Measurements from ENCODE around the gene CREB5.
"Not testable (repeated sequence)": the region's sequence is repeated elsewhere in the genome, so short reads cannot be mapped to it uniquely, and the experiment has no call there.

CREB5 gene

DNA sequence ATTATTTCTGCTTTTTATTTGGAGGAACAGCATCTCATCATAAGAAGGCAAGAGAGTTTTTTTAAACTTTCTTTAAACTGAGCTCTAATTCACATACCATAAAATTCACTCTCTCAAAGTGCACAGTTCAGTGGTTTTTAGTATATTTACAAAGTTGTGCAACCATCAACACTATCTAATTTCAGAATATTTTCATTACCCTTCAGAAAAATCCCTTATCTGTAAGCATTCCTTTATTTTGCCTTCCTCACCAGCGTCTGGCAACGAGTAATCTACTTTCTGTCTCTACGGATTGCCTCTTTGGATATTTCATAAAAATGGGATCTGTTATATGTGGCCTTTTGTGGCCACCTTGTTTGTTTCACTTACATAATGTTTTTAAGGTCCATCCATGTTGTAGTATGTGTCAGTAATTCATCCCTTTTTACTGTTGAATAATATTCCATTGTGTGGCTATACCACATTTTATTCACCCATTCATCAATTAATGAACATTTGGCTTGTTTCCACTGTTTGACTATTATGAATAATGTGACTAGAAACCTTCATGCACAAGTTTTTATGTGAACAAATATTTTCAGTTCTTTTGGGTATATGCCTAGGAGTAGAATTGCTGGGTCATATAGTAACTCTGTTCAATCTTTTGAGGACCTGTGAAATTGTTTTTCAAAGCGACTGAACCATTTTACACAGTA, 364.3 kb downstream of the CREB5 start:
- no peak for DNase-seq (ENCODE audit: low read depth in 3 of 3)

DNA sequence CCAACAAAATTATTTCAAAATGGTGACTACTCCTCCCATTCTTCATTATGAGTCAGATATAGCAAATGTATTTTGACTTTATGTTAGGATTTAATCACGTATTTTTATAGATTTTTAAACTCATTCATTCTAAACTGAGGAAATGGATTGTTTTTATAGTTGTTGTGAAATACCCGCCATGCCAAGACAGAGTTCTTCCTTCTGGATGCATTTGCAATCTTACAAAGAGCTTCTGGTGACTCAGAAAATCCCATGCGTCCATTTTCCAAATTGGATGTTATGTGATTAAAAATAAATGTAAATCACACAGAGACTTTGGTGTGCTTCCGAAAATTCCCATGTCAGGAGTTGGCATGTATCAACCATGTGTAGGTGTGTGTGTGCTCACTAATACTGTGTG, 366.5 kb downstream of the CREB5 start:
- DNase-seq (ENCODE audit: low read depth in 3 of 3) = no peak

DNA sequence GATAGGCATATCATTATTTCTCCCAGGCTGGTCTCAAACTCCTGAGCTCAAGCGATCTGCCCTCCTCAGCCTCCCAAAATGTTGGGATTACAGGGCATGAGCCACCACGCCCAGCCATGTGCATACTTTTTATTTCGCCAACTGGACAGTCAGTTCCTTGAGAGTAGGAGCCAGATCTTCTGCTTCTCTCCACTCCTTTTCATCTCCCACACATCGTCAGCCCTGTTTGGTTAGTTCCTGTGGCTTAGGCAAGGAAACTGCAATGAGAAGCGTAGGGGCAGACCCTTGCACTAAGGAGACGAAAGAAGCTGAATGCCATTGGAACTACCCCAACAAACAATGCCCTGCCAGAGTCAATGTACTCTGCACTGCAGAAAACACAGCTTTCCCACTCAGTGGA, 367.6 kb downstream of the CREB5 start:
- DNase-seq (ENCODE audit: low read depth in 3 of 3) = no peak

DNA sequence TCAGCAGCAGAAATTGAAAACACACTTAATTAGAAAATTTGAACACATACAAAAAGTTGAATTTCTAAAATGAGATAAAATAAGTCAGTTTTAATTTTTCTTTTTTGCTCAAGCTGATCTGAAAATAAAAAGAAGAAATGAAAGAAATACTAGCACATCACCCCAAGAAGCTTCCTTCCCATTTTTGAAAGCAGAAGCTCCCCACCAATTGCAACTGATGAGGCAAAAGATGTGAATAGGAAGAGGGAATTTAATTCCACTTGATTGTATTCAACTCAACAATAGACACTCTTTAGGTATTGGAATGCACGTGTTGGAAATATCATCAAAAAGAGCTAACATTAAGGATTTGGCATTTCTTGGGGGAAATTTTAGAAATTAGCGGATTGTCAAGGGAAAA, 370.0 kb downstream of the CREB5 start:
- no peak for DNase-seq (ENCODE audit: low read depth in 3 of 3)

DNA sequence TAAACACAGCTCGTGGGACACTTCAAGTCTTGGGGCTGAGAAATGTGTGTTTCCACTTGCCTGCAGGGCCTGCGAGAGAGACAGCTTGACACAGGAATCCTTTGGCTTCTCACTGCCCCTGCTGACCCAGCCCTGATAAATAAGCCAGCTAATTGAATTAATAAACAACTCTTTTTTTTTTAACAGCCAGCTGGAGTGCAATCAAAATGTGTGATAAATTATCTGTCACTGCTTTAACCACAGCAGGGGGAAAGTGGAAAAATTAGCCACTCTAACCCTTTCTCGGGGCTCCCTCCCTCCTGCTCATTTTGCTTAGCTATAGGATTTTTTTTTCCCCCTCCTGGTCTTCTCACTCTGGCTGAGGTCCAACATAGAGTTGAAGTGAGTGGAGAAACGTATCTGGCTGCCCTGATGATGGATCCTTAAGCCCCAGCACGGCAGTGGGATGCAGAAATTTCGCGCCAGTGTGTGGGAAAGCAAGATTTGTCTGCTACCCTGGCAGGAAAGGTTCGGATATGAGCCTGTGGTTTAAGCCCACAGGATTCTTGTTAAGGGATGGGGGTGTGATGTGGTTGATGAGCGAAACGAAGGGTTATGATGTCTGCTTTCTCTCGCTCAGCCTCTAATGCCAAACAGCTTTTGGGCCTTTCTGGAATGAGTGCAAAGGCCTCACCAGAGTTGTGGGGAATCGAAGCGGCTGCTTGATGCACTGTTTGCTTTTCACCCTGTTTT, 372.0 kb downstream of the CREB5 start:
- no peak for DNase-seq (ENCODE audit: low read depth in 3 of 3)

GRCh38 chr7:28785041-28785995, 373.0 kb downstream of the CREB5 start:
- no peak for DNase-seq (ENCODE audit: low read depth in 3 of 3)

- not testable (repeated sequence) for DNase-seq (ENCODE audit: low read depth in 3 of 3)
Observed at GRCh38 chr7:28786156-28786555, 373.8 kb downstream of the CREB5 start.

- DNase-seq (ENCODE audit: low read depth in 3 of 3) = no peak
Observed at GRCh38 chr7:28787106-28787505, 374.8 kb downstream of the CREB5 start.

DNA sequence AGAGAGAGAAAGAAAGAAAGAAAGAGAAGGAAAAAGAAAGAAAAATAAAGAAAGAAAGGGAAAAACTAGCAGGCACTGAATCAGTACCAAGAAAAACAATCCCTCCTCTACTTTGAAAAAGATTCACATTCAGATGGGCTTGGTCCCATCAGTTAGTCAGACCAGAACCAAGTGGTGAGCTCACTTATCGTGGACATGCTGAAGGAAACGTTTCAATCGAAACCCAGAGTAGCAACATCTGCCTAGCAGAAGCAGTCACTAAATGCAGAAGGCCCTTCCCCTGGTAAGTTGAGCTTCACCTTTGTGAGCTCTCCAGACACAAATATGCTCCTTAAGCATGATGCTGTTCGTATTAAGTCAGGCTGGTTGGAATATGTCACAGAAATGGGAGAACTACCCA, 378.1 kb downstream of the CREB5 start:
- DNase-seq (ENCODE audit: low read depth in 3 of 3) = no peak

DNA sequence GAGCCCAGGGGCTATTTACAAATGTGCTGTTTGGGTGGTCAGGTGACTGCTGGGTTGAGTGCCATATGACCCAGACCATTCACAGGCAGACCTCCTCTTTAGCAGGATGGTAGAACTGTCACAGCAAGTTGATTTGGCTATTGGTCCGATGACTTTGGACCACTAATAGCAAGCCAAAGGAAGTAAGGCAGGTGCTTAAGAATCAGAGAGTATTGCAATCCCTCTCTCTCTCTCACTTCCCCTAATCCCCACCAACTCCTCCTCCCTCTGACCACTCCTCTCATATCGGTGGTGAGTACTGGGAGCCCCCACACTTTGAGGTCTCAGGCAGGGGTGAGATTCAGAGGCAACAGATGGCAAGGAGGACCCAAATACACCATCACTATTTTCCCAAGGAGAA, 380.5 kb downstream of the CREB5 start:
- no peak for DNase-seq (ENCODE audit: low read depth in 3 of 3)

GRCh38 chr7:28793381-28794085, 381.2 kb downstream of the CREB5 start:
- no peak for DNase-seq (ENCODE audit: low read depth in 3 of 3)

DNA sequence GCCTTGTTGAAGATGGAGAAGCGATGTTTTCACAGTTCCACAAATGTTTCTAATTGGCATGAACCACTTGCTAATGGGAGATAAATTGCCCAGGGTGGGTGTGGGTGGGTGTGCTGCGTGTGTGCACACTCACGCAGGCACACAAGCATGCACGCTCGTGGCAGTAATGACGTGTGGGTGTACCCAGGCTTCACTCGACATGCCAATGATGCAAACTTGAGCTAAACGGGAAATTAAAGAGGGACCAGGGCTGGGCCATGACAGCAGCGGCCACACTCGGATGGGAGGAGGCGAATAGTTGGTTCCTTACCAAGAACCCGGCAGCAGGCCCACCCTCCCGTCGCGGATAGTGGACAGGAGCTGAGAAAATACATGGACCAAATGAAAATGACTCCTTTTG, 386.0 kb downstream of the CREB5 start:
- DNase-seq (ENCODE audit: low read depth in 3 of 3) = no peak

DNA sequence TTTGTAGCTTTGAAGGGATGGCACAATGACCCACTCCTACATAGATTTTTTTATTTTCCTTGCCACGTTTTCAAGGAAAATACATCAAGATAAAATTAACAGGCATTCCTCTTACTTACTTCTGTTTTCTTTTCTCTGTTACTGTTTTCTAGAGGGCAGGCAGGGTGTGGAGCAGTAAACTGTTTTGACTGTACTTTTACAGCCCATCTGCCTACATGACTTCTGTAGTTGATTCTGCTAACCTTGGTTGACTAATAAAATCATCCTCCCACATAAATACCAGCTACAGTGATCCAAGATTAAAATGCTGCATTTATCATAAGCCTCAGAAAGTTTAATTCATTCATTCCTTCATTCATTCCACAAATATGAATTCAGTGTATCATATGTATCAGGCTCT, 387.3 kb downstream of the CREB5 start:
- DNase-seq (ENCODE audit: low read depth in 3 of 3) = no peak

GRCh38 chr7:28800150-28800549, 387.8 kb downstream of the CREB5 start:
- no peak for DNase-seq (ENCODE audit: low read depth in 3 of 3)

DNA sequence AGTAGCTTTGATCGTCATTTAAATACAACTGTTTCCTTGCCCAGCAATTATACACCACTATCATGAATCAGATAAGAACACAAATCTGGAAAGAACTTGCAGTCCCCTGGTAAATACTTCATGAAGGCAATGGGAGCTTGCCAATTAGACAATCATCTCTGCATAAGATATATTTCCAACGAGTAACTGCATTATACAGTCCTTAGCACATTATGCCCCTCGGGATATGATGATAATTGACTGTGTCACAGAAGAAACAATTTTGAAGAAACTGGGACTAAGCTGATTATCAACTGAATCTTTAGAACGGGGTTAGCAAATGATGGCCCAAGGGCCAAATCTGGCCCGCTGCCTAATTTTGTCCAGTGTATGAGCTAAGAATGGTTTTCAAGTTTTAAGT, 390.1 kb downstream of the CREB5 start:
- DNase-seq (ENCODE audit: low read depth in 3 of 3) = no peak

GRCh38 chr7:28804157-28804556, 391.8 kb downstream of the CREB5 start:
- DNase-seq (ENCODE audit: low read depth in 3 of 3) = no peak

DNA sequence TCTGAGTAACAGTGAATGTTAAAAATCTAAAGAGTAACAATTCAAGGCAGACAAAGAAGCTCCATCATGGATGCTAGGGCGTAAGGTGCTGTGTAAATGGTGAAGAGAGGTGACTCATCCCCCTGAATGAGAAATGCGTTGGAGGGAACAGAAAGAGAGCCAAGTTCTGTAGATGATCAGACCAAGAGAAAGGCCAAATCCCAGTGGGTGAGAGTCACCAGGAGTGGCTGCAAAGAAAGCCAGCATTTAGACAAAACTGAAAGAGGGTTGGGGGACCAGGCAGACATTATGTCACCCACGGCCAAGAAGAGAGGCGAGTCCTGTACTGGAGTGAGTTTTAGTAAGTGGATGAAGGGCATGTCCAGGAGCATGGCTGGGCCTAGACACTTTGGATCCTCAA, 392.7 kb downstream of the CREB5 start:
- no peak for DNase-seq (ENCODE audit: low read depth in 3 of 3)

- DNase-seq (ENCODE audit: low read depth in 3 of 3) = no peak
Observed at GRCh38 chr7:28806841-28807240, 394.5 kb downstream of the CREB5 start.

DNA sequence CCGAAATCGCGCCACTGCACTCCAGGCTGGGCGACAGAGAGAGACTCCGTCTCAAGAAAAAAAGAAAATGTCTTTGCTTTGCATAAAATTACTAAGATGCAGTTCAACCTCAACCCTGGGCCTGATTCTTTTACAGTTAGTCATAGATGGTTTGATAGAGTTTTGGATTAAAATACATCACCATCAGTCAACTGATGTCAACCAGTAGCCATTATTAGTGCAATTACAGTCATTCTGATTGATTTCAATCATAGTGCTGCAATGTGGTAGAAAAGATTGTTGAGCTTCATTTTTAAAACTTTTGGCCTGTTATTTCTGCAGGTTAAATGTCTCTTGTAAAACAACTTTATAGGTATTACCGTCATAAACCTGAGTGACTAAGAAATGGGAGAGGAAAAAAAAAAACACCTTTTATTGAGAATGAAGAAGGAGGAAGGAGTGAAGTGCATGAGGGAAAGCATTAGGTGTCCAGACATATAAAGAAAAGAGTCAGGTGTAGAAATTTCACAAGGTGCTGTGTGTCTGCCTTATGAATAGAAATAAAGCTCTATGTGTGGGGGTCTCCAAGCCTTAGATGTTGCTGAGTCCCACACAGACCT, 395.2 kb downstream of the CREB5 start:
- no peak for DNase-seq (ENCODE audit: low read depth in 3 of 3)

- no peak for DNase-seq (ENCODE audit: low read depth in 3 of 3)
Observed at GRCh38 chr7:28808796-28809533, 396.6 kb downstream of the CREB5 start.

DNA sequence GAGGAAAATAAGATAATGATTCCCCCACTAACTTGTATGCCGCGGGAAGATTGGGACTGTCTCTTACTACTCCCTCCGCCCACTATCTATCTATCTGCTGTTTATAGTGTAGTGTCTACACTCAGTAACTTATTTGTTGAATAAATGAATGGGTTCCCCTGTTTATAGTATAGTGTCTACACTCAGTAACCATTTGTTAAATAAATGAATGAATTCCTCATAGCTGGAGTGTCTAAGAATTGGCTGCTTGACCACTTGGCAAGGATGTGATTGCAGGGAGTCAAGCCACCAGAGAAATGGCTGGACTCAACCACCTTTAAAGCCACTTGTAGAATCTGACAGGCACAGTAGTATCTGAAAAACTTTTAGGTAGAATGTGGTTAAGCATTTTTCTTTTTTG, 398.7 kb downstream of the CREB5 start:
- no peak for DNase-seq (ENCODE audit: low read depth in 3 of 3)

Measured in stimulated activated CD4-positive, alpha-beta T cell treated with anti-CD3 and anti-CD28 coated beads, TNF-alpha, amount 100 ng/mL, for 4 hours (primary cell).